ENCODE measurements around the gene LACTBL1. TPM values are rescaled to one million over a fixed set of nuclear protein-coding genes. Genes with fewer than 3 reads are reported as not detected.

LACTBL1 gene
- total RNA-seq = not detected in 2 replicates

DNA sequence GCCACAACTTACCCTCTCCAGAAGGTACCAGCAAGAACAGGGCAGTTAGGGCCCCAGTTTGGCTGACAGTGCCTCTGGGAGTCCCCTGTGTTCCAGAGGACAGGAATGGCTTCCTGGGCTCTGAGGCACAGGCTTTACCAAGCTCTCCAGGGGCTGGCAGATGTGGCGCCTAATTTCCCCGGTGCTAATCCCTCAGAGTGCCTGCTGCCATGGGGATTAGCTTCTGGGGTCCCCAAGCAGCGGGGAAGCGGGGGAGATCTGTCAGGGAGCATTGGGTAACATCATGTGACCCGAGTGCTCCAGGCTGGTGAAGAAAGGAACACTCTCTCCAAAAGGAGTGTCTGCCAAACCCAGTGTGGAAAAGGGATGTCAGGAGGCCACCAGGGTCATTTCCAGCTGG is at the start of gene LACTBL1:
Gene LACTBL1, minus strand, starts transcription at position 107 of the 400 bp plus-strand sequence. CDS start 550 bp downstream, outside the sequence.

DNA sequence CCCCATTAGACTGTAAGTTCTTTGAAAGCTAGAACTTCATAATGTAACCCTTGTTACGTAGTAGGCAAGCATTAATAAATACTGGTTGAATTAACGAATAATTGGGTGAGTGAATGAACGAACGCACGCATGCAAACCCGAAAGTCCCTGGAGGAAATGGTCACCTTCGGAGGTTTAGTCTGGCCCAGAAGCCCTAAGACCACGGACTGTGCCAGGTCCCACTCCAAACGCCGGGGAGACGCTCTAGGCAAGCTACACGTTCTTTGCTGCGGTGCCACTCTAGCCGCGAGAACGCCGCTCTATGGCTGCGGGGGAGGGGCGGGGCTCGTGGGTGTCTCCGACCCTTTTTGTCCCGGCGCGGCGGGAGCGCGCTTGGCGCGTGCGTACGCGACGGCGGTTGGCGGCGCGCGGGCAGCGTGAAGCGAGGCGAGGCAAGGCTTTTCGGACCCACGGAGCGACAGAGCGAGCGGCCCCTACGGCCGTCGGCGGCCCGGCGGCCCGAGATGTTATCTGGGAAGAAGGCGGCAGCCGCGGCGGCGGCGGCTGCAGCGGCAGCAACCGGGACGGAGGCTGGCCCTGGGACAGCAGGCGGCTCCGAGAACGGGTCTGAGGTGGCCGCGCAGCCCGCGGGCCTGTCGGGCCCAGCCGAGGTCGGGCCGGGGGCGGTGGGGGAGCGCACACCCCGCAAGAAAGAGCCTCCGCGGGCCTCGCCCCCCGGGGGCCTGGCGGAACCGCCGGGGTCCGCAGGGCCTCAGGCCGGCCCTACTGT is 46.6 kb upstream of the LACTBL1 start, which contains the start of gene KDM1A:
Gene KDM1A, plus strand, starts transcription at position 375 of the 769 bp plus-strand sequence. Its CDS starts 129 bp downstream, at position 504.

Other genes starting within 250 kb of the LACTBL1 start
- not detected in 2 replicates for gene TEX46, start 43.0 kb upstream of the LACTBL1 start, total RNA-seq
- 96.7 and 115 TPM in 2 replicates for gene KDM1A, start 46.6 kb upstream of the LACTBL1 start, total RNA-seq
- 17.0 and 19.5 TPM in 2 replicates for gene LUZP1, start 196.0 kb upstream of the LACTBL1 start, total RNA-seq
- gene HTR1D, start 244.6 kb upstream of the LACTBL1 start, total RNA-seq = not detected in 2 replicates